ENCODE results near the gene SELENOM.

Gene SELENOM

DNA sequence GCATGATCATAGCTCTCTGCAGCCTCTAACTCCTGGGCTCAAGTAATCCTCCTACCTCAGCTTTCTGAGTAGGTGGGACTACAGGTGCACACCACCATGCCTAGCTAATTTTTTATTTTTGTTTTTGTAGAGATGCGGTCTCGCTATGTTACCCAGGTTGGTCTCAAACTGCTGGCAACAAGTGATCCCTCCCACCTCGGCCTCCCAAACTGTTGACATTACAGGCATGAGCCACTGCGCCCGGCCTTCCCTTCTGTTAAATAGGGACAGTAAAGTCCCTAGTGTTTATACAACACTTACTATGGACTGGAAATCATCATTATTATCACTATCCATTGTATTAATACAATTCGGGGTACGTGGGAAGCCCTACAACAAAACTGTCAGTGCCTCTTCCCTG is 12.6 kb downstream of the SELENOM start:
- Histone ChIP-seq H2BK15ac (ENCODE audit: low read depth, poor library complexity, severe bottlenecking) (no peak overlapping the region), H3K27me3 (ENCODE audit: control insufficient read depth in 1 of 2, insufficient read depth in 1 of 2, low read length in 2 of 2) (no peaks in the 10 kb centered on the region), H3K23ac (ENCODE audit: low read length in 2 of 2) (no peak overlapping the region), H3K79me1 (replicated peaks; ENCODE audit: low read length, poor library complexity, severe bottlenecking) (peaks cover 52% of the 10 kb centered on the region), H3K36me3 (ENCODE audit: control insufficient read depth in 1 of 2, insufficient read depth in 2 of 2, low read depth in 1 of 2, low read length in 2 of 2) (peaks cover 94 to 97% of the 10 kb centered on the region in 2 experiments), H3K4me3 (ENCODE audit: insufficient read depth in 1 of 2, low read depth in 1 of 2, low read length in 2 of 2) (no peak overlapping the region), H3K18ac (ENCODE audit: low read depth in 1 of 2, low read length in 2 of 2) (no peak overlapping the region), H2AK5ac (ENCODE audit: low read length, severe bottlenecking) (no peak overlapping the region), H2BK120ac (ENCODE audit: low read depth, low read length) (no peak overlapping the region), H3K9me3 (ENCODE audit: control insufficient read depth, low read length) (no peaks in the 10 kb centered on the region), H2BK5ac (ENCODE audit: low read depth, low read length, poor library complexity, severe bottlenecking) (no peak overlapping the region), H3K27ac (ENCODE audit: low read length, poor library complexity, severe bottlenecking) (no peak overlapping the region), H3K4me1 (ENCODE audit: control insufficient read depth, insufficient read depth, low read depth, low read length) (peaks cover 14% of the 10 kb centered on the region), H3K14ac (ENCODE audit: low read length in 2 of 2) (no peak overlapping the region), H4K8ac (ENCODE audit: low read length) (no peak overlapping the region), H3K4me2 (ENCODE audit: low read length, poor library complexity, severe bottlenecking) (no peak overlapping the region), H2BK12ac (ENCODE audit: low read length in 2 of 2) (no peak overlapping the region), H3K4ac (ENCODE audit: low read depth in 1 of 2, low read length in 2 of 2) (no peak overlapping the region), H4K91ac (ENCODE audit: low read length) (no peak overlapping the region), H2AFZ (ENCODE audit: low read depth, low read length) (no peak overlapping the region), H3K9ac (ENCODE audit: low read length) (no peak overlapping the region)
- no peak for DNase-seq
- WGBS, result 96% methylated on average over 4 of the region's 7 CpGs

- DNase-seq, result no peak
- Histone ChIP-seq H3K4me1 (ENCODE audit: control insufficient read depth, insufficient read depth, low read depth, low read length) (peaks cover 13% of the 10 kb centered on the region), H4K8ac (ENCODE audit: low read length) (no peak overlapping the region), H3K14ac (ENCODE audit: low read length in 2 of 2) (no peak overlapping the region), H2AK5ac (ENCODE audit: low read length, severe bottlenecking) (no peak overlapping the region), H2BK15ac (ENCODE audit: low read depth, poor library complexity, severe bottlenecking) (no peak overlapping the region), H3K27ac (ENCODE audit: low read length, poor library complexity, severe bottlenecking) (no peak overlapping the region), H3K27me3 (ENCODE audit: control insufficient read depth in 1 of 2, insufficient read depth in 1 of 2, low read length in 2 of 2) (no peaks in the 10 kb centered on the region), H2BK120ac (ENCODE audit: low read depth, low read length) (no peak overlapping the region), H3K79me1 (replicated peaks; ENCODE audit: low read length, poor library complexity, severe bottlenecking) (peaks cover 57% of the 10 kb centered on the region), H3K18ac (ENCODE audit: low read depth in 1 of 2, low read length in 2 of 2) (no peak overlapping the region), H3K9me3 (ENCODE audit: control insufficient read depth, low read length) (no peaks in the 10 kb centered on the region), H3K4ac (ENCODE audit: low read depth in 1 of 2, low read length in 2 of 2) (no peak overlapping the region), H3K36me3 (ENCODE audit: control insufficient read depth in 1 of 2, insufficient read depth in 2 of 2, low read depth in 1 of 2, low read length in 2 of 2) (peaks cover 93 to 97% of the 10 kb centered on the region in 2 experiments), H4K91ac (ENCODE audit: low read length) (no peak overlapping the region), H3K23ac (ENCODE audit: low read length in 2 of 2) (no peak overlapping the region), H3K4me3 (ENCODE audit: insufficient read depth in 1 of 2, low read depth in 1 of 2, low read length in 2 of 2) (no peak overlapping the region), H2AFZ (ENCODE audit: low read depth, low read length) (no peak overlapping the region), H2BK5ac (ENCODE audit: low read depth, low read length, poor library complexity, severe bottlenecking) (no peak overlapping the region), H3K4me2 (ENCODE audit: low read length, poor library complexity, severe bottlenecking) (no peak overlapping the region), H3K9ac (ENCODE audit: low read length) (no peak overlapping the region), H2BK12ac (ENCODE audit: low read length in 2 of 2) (no peak overlapping the region)
- 93% methylated on average over 5 of the region's 5 CpGs for WGBS
Observed at GRCh38 chr22:31094021-31094551, 13.3 kb downstream of the SELENOM start.

DNA sequence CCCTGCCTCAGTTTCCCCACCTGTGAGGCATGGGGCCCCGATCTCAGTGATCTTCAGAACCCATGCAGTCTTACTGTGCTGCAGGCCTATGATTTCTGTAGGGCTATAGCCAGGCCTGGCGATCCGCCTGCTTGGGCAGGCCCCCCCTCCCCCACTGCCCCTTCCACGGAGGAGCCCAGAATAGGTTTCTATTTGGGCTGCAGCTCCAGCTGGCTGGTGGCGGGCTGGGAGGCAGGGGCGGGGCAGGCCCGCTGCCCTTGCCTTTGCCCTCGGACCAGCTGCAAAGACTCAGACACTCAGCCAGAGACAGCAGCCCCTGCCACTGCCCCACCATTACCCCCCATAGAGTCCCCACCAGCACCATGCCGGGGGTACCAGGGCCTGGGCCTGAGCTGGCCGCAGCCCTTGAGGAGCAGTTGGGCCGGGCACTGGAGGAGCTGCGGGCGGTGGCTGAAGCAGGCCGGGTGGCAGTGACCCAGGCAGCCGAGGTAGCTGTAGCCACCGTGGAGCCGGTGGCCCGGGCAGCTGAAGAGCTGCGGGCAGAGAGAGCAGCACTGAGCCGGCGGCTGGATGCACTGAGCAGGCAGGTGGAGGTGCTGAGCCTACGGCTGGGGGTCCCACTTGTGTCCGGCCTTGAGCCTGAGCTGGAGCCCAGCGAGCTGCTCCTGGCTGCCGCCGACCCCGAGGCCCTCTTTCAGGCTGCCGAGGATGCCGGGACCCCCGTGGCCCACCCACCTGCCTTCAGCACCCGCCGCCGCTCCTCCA is 14.1 kb downstream of the SELENOM start:
- H3K4me3 ChIP-seq (ENCODE audit: insufficient read depth in 1 of 2, low read depth in 1 of 2, low read length in 2 of 2), result no peak overlapping the region
- H3K27ac ChIP-seq (ENCODE audit: low read length, poor library complexity, severe bottlenecking), result no peak overlapping the region
- H3K18ac ChIP-seq (ENCODE audit: low read depth in 1 of 2, low read length in 2 of 2), result no peak overlapping the region
- H2BK120ac ChIP-seq (ENCODE audit: low read depth, low read length), result no peak overlapping the region
- no peak for DNase-seq
- H3K27me3 ChIP-seq (ENCODE audit: control insufficient read depth in 1 of 2, insufficient read depth in 1 of 2, low read length in 2 of 2), result no peaks in the 10 kb centered on the region
- H3K4ac ChIP-seq (ENCODE audit: low read depth in 1 of 2, low read length in 2 of 2), result no peak overlapping the region
- peaks cover 95 to 97% of the 10 kb centered on the region in 2 experiments for H3K36me3 ChIP-seq (ENCODE audit: control insufficient read depth in 1 of 2, insufficient read depth in 2 of 2, low read depth in 1 of 2, low read length in 2 of 2)
- H4K8ac ChIP-seq (ENCODE audit: low read length), result no peak overlapping the region
- H2AFZ ChIP-seq (ENCODE audit: low read depth, low read length), result no peak overlapping the region
- 97% methylated on average over 29 of the region's 33 CpGs for WGBS
- no peak overlapping the region for H3K4me2 ChIP-seq (ENCODE audit: low read length, poor library complexity, severe bottlenecking)
- peaks cover 12% of the 10 kb centered on the region for H3K4me1 ChIP-seq (ENCODE audit: control insufficient read depth, insufficient read depth, low read depth, low read length)
- H2BK15ac ChIP-seq (ENCODE audit: low read depth, poor library complexity, severe bottlenecking), result no peak overlapping the region
- no peak overlapping the region for H4K91ac ChIP-seq (ENCODE audit: low read length)
- no peak overlapping the region for H2BK5ac ChIP-seq (ENCODE audit: low read depth, low read length, poor library complexity, severe bottlenecking)
- H3K14ac ChIP-seq (ENCODE audit: low read length in 2 of 2), result no peak overlapping the region
- no peak overlapping the region for H2BK12ac ChIP-seq (ENCODE audit: low read length in 2 of 2)
- no peaks in the 10 kb centered on the region for H3K9me3 ChIP-seq (ENCODE audit: control insufficient read depth, low read length)
- H3K9ac ChIP-seq (ENCODE audit: low read length), result no peak overlapping the region
- H3K79me1 ChIP-seq (replicated peaks; ENCODE audit: low read length, poor library complexity, severe bottlenecking), result peaks cover 58% of the 10 kb centered on the region
- H2AK5ac ChIP-seq (ENCODE audit: low read length, severe bottlenecking), result no peak overlapping the region
- H3K23ac ChIP-seq (ENCODE audit: low read length in 2 of 2), result no peak overlapping the region

DNA sequence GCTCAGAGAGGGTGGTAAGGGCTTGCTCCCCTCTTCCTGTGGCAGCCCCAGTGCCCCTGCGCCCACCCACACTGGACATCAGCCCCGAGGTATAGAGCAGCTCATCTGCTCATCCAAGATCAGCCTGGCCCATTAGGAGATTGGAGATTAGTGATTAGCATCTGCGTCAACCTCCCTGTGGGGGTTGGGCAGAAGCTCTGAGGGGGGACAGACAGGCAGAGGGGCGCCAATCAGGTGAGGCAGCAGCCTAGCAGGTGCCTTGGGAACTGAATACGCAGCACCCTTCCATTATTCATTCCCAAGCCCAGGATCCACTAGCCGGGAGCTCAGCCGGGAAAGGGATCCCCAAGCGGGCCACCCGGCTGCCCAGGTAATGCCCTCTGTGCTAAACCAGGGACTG is 15.2 kb downstream of the SELENOM start:
- peaks cover 17% of the 10 kb centered on the region for H3K4me1 ChIP-seq (ENCODE audit: control insufficient read depth, insufficient read depth, low read depth, low read length)
- no peak overlapping the region for H2AFZ ChIP-seq (ENCODE audit: low read depth, low read length)
- no peak overlapping the region for H4K8ac ChIP-seq (ENCODE audit: low read length)
- no peak overlapping the region for H3K14ac ChIP-seq (ENCODE audit: low read length in 2 of 2)
- no peak overlapping the region for H3K18ac ChIP-seq (ENCODE audit: low read depth in 1 of 2, low read length in 2 of 2)
- H3K9me3 ChIP-seq (ENCODE audit: control insufficient read depth, low read length), result no peaks in the 10 kb centered on the region
- H3K27me3 ChIP-seq (ENCODE audit: control insufficient read depth in 1 of 2, insufficient read depth in 1 of 2, low read length in 2 of 2), result no peaks in the 10 kb centered on the region
- no peak overlapping the region for H2AK5ac ChIP-seq (ENCODE audit: low read length, severe bottlenecking)
- no peak overlapping the region for H3K9ac ChIP-seq (ENCODE audit: low read length)
- WGBS, result 97% methylated on average over 8 of the region's 9 CpGs
- no peak overlapping the region for H3K27ac ChIP-seq (ENCODE audit: low read length, poor library complexity, severe bottlenecking)
- no peak overlapping the region for H4K91ac ChIP-seq (ENCODE audit: low read length)
- H2BK120ac ChIP-seq (ENCODE audit: low read depth, low read length), result no peak overlapping the region
- H3K4me2 ChIP-seq (ENCODE audit: low read length, poor library complexity, severe bottlenecking), result no peak overlapping the region
- peaks cover 97 to 99% of the 10 kb centered on the region in 2 experiments for H3K36me3 ChIP-seq (ENCODE audit: control insufficient read depth in 1 of 2, insufficient read depth in 2 of 2, low read depth in 1 of 2, low read length in 2 of 2)
- no peak overlapping the region for H3K23ac ChIP-seq (ENCODE audit: low read length in 2 of 2)
- no peak overlapping the region for H2BK5ac ChIP-seq (ENCODE audit: low read depth, low read length, poor library complexity, severe bottlenecking)
- H3K4me3 ChIP-seq (ENCODE audit: insufficient read depth in 1 of 2, low read depth in 1 of 2, low read length in 2 of 2), result no peak overlapping the region
- H3K4ac ChIP-seq (ENCODE audit: low read depth in 1 of 2, low read length in 2 of 2), result no peak overlapping the region
- H2BK15ac ChIP-seq (ENCODE audit: low read depth, poor library complexity, severe bottlenecking), result no peak overlapping the region
- DNase-seq, result no peak
- no peak overlapping the region for H2BK12ac ChIP-seq (ENCODE audit: low read length in 2 of 2)
- H3K79me1 ChIP-seq (replicated peaks; ENCODE audit: low read length, poor library complexity, severe bottlenecking), result peaks cover 65% of the 10 kb centered on the region

All from mesenchymal stem cell (in vitro differentiated cells and primary cell).